Esophagus squamous epithelium (tissue), 5 donors: ENCODE measurements around the gene CENPP. TPM values are rescaled to one million over a fixed set of nuclear protein-coding genes. Genes with fewer than 3 reads are reported as not detected.

Experiments
- DNase-seq: peaks from one replicate; lab custom pipeline; 2025; lab: John Stamatoyannopoulos, UW
- H3K27ac ChIP-seq, 4 donors: fragments of 200-600 bp; sonication (generic); one replicate each; pipeline ENCODE4 v1.5.1; 2016 to 2019; ENCODE audit warnings: mild to moderate bottlenecking in 1 of 4
- H3K27me3 ChIP-seq, 4 donors: fragments of 200-600 bp; sonication (generic); 1 replicate in 3 of 4; 2 replicates in 1 of 4; pipeline versions ENCODE4 v1.5.1 to v1.6.0; 2017 to 2021; ENCODE audit warnings: antibody characterized with exemption in 1 of 4
- H3K36me3 ChIP-seq, 3 donors: fragments of 200-600 bp; sonication (generic); one replicate each; pipeline ENCODE4 v1.5.1; 2016 to 2019
- H3K4me1 ChIP-seq, 3 donors: fragments of 200-600 bp; sonication (generic); one replicate each; pipeline ENCODE4 v1.5.1; 2017 to 2019
- H3K4me3 ChIP-seq, 4 donors: fragments of 200-600 bp; sonication (generic); 1 replicate in 3 of 4; 2 replicates in 1 of 4; pipeline ENCODE4 v1.5.1; 2016 to 2019; ENCODE audit warnings: mild to moderate bottlenecking in 2 of 4, moderate library complexity in 1 of 4
- H3K9me3 ChIP-seq, 3 donors: fragments of 200-600 bp; sonication (generic); one replicate each; pipeline ENCODE4 v1.5.1; 2016 to 2019
- CTCF ChIP-seq, 6 experiments: fragments of 450-650 bp in 4 of 6; fragments of 200-600 bp in 2 of 6; sonication (generic) in 2 of 6; IDR thresholded peaks; one replicate each; pipeline ENCODE4 v1.5.1; 2016 to 2019; ENCODE audit warnings: antibody characterized with exemption in 6 of 6, mild to moderate bottlenecking in 4 of 6, moderate library complexity in 4 of 6
- POLR2A ChIP-seq, 4 donors: fragments of 450-650 bp; IDR thresholded peaks; one replicate each; pipeline ENCODE4 v1.6.1; 2017; ENCODE audit warnings: antibody characterized with exemption in 4 of 4, mild to moderate bottlenecking in 4 of 4, moderate library complexity in 3 of 4
- WGBS, 2 donors: methylation state at CpG; one replicate each; pipeline ENCODE4 v1.1.5; 2018; 5-methylcytosine and 5-hydroxymethylcytosine counted together
- intact Hi-C: fragments of 100-400 bp; cut with DNase I; formaldehyde crosslinking; loops from one replicate; pipeline ENCODE4 v1.15.0; 2022
- total RNA-seq, 4 donors: library from RNA; depleted of rRNA; stranded (reverse); fragments of >200 nt; gene quantifications; one replicate each; pipeline ENCODE4 v1.1.0, GENCODE V29; 2016
- donor health status: DM: yes; HTN: yes; CAD: no.

The CENPP gene
- total RNA-seq, 4 donors from 2014 or later = 6.0 to 10.7 (median 7.5) TPM

- H3K4me1 ChIP-seq = peaks cover 0 to 53% (median 19%) of the 10 kb centered on the region in 3 donors
- WGBS, 2 donors = 82 to 90% methylated on average over 3 of the region's 3 CpGs
- no peak for TF ChIP-seq CTCF (IDR thresholded peaks at IDR 0.05)
- no peak for TF ChIP-seq POLR2A (IDR thresholded peaks at IDR 0.05)
Measured at GRCh38 chr9:92484563-92484962, 158.8 kb downstream of the CENPP start.

GRCh38 chr9:92486371-92486770, 160.6 kb downstream of the CENPP start:
- 75 to 94% methylated on average over 3 of the region's 3 CpGs for WGBS, 2 donors
- no peaks in the 10 kb centered on the region for H3K27me3 ChIP-seq
- H3K4me1 ChIP-seq = peaks cover 0 to 37% (median 6%) of the 10 kb centered on the region in 3 donors
- intact Hi-C loops = no loop called here
- H3K36me3 ChIP-seq = no peaks in the 10 kb centered on the region
- no peak overlapping the region for H3K4me3 ChIP-seq
- no peak for TF ChIP-seq CTCF (IDR thresholded peaks at IDR 0.05)
- no peak for TF ChIP-seq POLR2A (IDR thresholded peaks at IDR 0.05)
- no peaks in the 10 kb centered on the region for H3K9me3 ChIP-seq
- no peak overlapping the region for H3K27ac ChIP-seq
- DNase-seq = no peak

More at GRCh38 chr9:92484563-92484962, 158.8 kb downstream of the CENPP start:
- no peaks in the 10 kb centered on the region for H3K9me3 ChIP-seq
- peak overlapping the region in 1 of 4 donors; percentile 15 for H3K27ac ChIP-seq
- DNase-seq = no peak
- intact Hi-C loops = no loop called here
- H3K4me3 ChIP-seq = no peak overlapping the region
- H3K36me3 ChIP-seq = no peaks in the 10 kb centered on the region
- H3K27me3 ChIP-seq = no peaks in the 10 kb centered on the region

- 27 to 46% methylated on average over 4 of the region's 4 CpGs for WGBS, 2 donors
- Histone ChIP-seq H3K27me3 (no peaks in the 10 kb centered on the region), H3K27ac (peak overlapping the region in 3 of 4 donors; percentile 17 to 67 (median 23)), H3K36me3 (no peaks in the 10 kb centered on the region), H3K4me3 (no peak overlapping the region), H3K9me3 (no peaks in the 10 kb centered on the region), H3K4me1 (peaks cover 0 to 17% (median 0%) of the 10 kb centered on the region in 3 donors)
- TF ChIP-seq POLR2A (IDR thresholded peaks at IDR 0.05) = no peak
- no peak for TF ChIP-seq CTCF (IDR thresholded peaks at IDR 0.05)
- intact Hi-C loops = no loop called here
- DNase-seq = no peak
Measured at GRCh38 chr9:92488681-92489550, 163.2 kb downstream of the CENPP start.

- Histone ChIP-seq H3K36me3 (no peaks in the 10 kb centered on the region), H3K27ac (no peak overlapping the region)
Measured at GRCh38 chr9:92492781-92493401, 167.1 kb downstream of the CENPP start.

More at GRCh38 chr9:92492781-92493401, 167.1 kb downstream of the CENPP start:
- Histone ChIP-seq H3K27me3 (no peaks in the 10 kb centered on the region), H3K9me3 (no peaks in the 10 kb centered on the region), H3K4me1 (peaks cover 0 to 17% (median 0%) of the 10 kb centered on the region in 3 donors), H3K4me3 (no peak overlapping the region)
- WGBS, 2 donors = 75% methylated on average over 2 of the region's 3 CpGs; no CpG with 5 or more reads in 1 of the 2 donors
- DNase-seq = no peak
- intact Hi-C loops = no loop called here
- TF ChIP-seq CTCF (IDR thresholded peaks at IDR 0.05) = no peak
- no peak for TF ChIP-seq POLR2A (IDR thresholded peaks at IDR 0.05)
